Embryonic facial prominence (tissue), 1 donor: ENCODE measurements around the gene OPRM1.

ENCODE experiments used
- DNase-seq: peaks from one replicate; pipeline ENCODE4 v3.0.0-alpha.2; 2016; ENCODE audit errors: extremely low spot score

OPRM1 gene

DNA sequence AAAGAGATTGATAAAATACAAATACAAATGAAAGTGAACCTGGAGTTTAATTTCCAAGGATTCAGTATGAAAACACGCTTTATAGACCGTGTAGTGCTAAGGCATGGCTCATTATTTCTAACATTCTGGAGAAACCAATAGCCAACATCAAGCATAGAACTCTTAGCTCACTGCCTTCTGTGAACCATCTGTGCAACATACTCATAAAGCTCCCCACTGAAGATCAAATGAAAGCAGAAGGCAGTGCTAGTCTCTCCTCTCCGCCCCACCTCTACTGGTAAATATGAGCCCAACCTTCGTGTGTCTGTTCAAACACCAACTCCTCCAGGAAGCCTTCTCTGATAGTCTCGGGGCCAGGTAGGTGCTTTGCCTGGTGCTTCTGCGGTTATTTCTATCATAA lies 163.9 kb downstream of the OPRM1 start:
- DNase-seq, result no peak

DNA sequence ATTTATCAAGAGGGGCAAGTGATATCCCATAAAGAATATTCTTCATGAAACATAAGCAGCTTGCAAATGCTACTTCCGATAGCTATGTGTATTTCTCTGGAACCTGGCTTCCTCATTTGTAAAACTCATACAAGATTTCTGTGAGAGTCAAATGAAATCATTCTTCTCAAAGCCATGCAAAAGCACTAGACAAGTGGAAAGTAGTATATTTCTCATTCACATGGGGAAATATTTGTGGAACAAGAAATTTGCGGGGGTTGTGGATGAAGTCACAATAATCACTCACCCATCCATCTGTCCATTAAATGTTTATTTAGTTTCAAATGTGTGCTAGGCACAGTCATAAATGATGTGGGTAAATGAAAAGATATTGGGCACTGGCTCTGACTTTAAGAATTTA lies 167.1 kb downstream of the OPRM1 start:
- DNase-seq, result no peak

DNA sequence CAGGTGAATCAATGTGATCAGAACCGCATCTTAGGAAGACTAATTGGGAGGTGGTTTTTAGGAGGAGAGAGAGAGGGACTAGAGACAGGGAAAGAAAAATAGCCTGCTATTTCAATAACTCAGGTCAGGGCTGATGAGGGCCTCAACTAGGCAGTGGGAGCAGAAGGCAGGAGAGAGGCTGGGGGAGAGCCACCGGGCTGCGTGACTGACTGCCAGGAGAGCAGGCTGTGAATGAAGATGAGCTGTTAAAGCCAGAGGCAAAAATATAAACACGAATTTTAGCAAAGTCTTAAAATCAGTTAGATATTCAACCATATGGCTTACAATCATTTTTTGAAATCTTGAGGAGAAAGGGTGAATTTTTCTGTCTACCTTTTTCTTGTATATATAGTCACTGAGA lies 168.0 kb downstream of the OPRM1 start:
- DNase-seq, result no peak

DNA sequence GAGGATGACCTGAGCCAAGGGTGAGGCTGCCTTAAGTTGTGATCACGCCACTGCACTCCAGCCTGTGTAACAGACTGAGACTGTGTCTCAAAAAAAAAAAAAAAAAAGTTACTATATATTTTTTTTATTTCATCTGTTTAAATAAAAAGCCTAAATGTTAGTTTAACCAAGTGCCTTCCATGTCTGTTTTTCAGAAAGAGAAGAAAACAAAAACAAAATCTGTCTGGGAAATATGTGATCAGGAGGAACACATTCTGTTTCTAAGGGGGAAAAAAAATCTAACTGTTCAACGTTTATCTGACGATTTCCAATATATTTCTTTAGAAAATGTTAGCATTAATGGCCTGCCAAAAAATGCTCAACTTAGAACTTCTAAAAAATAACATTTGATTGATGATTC lies 170.5 kb downstream of the OPRM1 start:
- DNase-seq, result no peak

DNA sequence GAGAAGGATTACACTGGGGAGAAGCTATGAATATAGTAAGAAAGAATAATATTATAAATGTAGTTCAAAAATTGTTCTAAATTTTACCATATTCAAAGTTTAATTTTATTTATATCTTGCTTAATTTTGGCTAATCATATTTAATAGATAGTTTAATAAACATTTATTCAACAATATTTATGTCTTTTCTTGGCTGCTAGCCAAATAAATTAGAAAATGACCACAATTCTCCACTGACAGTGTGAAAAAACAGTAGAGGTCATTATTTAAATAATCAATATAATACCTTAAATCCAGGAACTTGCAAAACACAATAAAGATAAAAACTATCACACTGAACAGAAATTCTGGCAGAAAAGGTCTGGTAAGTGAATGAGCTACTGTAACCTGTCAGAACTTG lies 171.6 kb downstream of the OPRM1 start:
- DNase-seq, result no peak

DNA sequence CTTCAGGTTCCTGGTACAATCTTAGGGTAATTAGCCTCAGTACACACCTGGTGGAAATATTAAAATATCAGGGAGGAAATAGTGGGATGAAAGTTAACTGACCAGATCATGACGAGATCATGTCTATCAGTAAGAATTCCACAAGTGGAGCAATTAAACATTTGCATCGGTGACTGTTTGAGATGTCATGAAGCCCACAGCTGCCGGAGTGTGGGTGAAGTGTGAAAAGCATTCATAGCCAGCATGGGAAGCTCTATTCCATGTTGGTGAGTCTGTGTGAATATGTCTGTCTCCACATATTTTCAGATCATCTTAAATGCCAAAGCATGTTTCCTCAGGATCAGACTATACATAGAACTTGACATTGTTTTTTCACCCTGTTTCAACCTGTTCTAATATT lies 174.7 kb downstream of the OPRM1 start:
- no peak for DNase-seq

DNA sequence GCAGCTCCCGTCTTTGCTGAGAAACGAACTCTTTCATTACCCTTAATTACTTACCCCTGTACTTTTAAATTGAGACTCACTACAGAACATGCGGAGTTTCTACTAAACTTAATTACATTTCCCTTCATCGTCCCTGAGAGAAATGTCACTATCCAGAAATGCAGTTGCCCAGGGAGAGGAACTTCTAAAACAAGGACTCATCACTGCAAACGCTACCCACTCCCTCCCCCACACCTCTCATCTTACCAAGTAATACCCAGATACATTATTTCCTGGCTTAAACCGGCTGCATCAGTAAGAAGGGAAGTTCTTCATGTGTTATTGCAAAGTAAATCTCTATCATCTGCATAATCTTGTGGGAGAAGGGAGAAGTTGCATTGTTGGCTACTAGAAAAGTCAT lies 179.3 kb downstream of the OPRM1 start:
- DNase-seq, result no peak

DNA sequence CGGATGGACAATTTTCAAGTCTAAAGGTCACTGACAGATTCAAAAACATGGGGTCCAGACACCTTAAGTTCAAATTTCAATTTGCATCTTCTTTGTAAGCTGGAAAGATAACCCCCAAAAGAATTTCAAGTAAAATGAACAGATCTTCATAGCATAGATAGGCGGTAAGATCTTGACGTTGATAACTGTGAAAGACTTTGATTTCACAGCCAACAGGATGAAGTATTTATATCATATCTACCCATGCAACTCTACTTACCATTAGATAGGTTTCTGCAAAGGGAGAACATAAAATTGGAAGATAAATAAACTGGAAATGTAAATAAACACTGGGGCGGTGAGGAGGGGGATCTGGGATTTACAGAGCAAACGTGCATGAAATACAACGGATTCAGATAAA lies 179.7 kb downstream of the OPRM1 start:
- no peak for DNase-seq

DNA sequence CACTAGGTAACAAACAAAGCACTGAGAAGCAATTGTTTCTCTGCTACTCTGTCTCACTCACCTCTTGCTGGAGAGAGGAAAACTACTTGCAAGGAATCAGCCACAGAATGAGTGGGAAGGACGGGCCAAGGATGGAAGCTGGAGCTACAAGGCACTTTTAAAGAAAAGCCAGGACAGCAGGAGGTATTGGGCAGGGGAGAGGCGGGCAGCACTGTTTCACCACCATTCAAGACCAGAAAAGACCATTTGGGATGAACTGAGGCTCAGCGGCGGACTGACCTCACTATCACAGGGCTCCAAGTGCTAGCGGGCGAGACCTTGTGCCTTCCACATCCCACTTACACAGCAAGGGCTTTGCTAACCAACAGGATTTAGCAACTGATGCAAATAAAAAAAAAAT lies 180.2 kb downstream of the OPRM1 start:
- no peak for DNase-seq

DNA sequence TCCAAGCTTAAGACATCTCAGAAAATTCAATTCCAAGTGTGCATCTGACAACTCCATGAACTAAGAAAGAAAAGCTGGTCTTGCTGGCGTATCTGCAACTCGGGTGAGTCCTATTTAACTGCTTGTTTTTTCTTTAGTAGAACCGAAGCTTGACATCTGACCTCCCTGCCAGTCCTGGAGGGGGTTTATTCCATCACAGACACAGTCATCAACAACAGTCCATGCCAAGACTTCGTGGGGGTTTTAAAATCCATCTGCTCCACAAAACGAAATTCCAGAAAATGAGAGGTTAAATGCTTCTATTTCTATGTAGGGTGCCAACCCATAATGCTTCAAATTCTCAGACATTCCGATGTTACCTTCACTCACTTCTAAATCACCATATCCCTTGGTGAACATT lies 183.7 kb downstream of the OPRM1 start:
- no peak for DNase-seq

DNA sequence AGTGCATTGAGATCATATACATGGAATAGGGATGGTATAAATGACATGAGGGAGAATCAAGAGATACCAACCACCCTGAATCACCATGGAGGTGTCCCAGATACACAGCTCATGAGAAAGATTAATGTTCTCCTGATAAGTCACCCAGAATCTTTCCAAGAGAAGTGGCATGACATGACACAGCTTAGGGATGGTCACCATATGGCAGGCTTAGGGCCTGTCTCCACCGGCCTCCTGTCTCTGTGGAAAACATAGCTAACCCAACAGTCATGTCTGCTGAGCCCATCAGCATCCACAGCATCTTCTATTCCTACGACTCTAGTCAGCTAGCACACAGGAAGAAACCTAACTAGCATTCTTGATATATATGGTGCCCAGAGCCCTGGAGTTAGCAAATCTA lies 184.3 kb downstream of the OPRM1 start:
- no peak for DNase-seq

DNA sequence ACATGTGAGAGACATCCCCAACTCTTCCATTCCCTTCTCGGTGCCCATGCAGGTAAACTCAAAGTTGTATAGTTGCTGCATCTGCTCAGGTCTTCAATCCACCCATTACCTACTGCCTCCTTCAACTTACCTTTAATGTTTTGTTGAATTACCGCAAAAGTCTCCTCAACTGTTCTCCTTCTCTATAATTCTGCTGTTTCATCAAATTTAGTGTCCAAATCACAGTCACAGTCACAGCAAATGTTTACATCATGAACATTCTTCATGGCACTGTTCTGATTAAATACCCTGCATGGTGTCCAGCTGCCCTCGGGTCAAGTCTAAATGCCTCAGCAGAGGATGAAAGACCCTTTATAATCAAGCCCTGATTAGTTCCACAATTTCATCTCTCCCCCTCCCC lies 187.4 kb downstream of the OPRM1 start:
- no peak for DNase-seq

DNA sequence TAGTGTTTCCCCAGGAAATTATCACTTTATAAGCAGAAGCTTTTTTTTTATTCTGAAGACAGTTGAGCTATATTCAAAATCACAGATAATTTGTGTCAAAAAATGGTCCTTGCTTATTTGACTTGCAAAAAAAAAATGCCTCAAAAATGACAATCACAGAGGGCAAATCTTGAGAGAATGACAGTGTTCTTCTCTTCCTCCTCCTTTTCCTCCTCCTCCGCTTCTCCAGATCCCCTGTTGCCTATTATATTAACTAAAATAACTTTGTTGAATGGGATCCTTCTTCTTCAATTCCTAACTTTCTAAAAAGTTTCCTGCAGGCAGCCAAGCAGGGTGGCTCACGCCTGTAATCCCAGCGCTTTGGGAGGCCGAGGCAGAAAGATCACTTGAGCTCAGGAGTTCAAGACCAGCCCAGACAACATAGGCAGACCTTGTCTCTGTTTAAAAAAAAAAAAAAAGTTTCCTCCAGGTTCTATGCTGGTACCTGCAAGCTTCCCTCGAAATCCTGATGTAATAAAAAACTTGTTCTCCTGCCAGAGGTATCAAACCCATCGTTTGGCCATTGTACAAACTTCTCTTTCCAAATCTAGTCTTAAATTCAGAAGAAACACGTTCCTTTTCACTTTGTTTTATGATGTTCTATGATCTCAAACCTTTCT lies 189.0 kb downstream of the OPRM1 start:
- DNase-seq, result no peak

DNA sequence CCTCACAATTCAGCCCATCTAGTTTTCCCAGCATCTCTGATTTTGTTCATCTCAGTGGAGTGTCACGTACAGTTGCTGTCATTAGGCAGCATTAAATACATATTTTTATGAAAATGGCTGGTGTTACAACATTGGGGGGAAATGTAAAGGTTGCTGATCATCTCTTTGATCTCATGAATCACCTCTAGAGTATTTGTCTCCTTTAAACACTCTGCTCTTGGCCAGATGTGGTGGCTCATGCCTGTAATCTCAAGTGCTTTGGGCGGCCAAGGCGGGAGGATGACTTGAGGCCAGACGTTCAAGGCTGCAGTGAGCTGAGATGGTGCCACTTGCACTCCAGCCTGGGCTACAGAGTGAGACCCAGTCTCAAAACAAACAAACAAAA lies 189.5 kb downstream of the OPRM1 start:
- no peak for DNase-seq

DNA sequence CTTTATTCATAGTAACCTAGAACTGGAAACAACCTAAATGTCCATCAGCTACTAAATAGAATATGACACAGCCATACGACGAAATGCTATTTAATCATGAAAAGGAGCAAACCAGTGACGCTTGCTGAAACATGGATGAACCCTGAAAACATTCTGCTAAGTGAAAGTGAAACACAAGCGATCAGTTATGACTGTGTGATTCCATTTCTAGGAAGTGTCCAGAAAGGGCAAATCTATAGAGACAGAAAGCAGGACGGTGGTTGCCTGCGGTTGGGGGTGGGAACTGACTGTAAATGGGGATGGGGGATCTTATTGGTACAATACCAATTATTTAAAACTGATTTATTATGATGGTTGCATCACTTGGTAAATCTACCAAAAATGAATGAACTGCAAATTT lies 190.7 kb downstream of the OPRM1 start:
- no peak for DNase-seq

DNA sequence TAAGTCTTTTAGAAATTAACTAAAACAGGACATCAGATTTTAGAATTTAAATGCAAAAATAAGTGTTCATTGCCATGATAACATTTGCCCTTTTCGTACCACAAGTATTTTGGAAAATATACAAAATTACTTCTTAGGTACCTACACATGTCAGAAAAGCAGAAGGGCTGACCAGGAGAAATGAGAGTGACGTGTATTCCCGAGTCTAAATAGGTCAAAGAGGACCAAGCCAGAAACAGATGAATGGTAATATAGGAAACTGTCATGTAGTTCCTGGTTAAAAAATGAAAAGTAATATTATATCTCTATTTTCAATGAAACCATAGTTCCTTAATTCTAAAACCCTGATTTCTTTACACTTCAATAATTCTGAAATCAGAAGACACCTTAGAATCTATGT lies 191.4 kb downstream of the OPRM1 start:
- no peak for DNase-seq

DNA sequence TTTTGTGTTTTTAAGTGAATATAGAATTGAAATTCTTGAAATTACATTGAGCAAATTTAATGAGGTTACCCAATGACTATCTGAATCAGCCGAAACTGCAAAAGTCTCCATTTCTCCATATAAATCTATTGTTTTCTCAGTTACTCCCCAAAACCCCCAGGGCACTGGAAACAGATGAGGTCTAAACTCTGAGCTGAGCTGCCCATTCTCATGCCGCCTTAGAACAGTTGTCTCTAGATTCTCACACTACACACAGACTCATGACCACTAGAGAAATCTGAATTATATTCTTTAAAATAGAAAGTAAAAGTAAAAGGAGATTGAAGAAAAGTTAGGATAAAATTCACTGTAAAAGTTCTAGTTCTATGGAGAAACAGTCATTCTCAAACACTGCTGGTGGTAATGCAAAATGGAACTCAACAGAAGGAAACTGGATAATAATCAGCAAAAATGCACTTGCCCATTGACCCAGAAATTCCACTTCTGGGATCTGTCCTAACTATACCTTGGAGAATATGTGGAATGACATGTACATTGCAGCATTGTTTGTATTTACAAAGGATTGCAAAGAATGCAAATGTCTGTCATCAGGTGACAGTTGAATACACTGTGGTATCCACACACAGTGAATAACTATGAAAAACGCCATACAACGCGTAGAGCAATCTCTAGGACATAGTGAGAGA lies 192.0 kb downstream of the OPRM1 start:
- DNase-seq, result no peak

DNA sequence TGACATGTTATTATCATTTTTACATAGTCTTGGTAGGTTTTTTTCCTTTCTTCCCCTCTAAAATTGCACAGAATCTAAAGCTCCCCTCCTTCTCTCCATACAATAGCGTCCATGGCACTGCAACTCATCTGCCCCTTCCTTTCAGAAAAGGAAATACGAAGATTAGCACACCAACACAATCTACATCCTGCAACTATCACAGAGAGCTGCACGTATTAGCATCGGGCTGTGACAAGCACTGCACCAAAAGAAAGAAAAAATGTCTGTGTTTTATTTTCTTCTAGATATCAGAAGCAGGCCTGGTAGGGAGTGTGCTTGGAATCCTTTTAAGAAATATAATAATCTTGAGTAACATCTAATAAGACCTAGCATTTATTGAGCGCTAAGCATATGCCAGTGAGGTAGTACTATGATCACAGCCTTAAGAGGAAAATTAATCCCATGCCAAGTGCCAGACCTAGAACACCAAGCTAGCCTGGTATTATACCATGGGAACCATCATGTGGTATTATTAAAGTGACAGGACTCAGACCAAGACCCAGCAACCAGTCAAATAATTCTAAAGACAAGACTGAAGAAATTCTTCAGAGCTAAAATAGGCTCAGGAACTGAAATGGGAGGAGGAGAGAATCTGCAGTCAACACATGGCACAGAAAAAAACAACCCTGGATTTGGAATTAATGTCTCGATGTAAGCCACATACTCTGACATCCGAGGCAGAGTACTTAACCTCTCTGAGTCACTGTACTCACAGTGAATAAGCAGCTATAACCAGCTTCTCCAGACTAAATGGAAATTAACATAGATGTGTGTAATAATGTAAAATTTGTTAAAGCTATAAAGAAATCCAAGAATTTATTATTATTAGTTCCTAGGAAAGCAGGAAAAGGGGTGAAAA lies 193.2 kb downstream of the OPRM1 start:
- DNase-seq, result no peak

DNA sequence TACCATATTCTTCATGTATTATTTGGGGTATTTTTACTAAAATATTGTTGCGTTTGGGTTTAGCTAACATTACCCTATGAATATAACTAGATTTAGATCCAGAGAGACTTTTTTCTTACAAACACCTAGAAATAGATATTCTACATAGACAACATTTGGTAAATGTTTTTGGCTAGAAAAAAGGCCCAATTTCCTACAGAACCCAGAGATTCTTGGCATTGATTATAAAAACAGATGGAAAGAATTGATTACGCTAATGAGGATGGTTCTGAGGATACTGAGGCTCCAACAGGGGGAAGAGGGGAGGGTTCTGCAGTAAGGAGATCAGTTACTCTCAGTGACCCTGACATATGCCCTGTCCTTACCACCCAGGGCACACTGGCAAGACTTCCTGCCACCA lies 194.3 kb downstream of the OPRM1 start:
- DNase-seq, result no peak

DNA sequence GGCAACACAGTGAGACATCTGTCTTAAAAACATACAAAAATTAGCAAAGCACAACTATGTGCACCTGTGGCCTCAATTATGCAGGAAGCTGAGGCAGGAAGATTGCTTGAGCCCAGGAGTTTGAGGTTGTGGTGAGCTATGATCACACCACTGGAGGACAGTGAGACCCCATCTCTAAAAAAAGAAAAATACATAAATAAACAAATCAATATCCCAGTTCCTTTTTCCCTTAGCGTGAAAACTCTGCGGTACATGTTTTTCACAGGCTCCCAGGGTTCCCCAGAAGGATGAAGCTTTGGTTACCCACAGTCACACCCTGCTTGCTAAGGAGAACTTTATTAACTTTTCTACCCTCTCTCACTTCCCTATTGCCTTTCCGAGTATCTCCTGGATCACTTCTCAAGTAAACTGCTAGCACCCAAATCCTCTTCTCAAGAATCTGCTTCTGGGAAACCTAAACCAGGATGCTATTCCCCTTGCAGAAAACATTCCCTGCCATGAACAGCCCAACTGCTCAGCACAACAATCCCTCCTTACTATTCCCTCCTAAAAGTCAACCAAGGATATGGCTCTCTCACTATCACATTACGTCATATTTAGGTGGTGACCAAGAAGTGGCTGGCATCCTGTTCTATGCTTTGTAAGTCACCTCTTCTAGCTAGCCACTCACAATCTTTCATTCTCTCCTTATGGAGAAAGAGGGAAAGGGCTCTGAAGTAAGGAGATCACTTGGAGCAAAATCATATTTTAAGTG lies 195.2 kb downstream of the OPRM1 start:
- no peak for DNase-seq

DNA sequence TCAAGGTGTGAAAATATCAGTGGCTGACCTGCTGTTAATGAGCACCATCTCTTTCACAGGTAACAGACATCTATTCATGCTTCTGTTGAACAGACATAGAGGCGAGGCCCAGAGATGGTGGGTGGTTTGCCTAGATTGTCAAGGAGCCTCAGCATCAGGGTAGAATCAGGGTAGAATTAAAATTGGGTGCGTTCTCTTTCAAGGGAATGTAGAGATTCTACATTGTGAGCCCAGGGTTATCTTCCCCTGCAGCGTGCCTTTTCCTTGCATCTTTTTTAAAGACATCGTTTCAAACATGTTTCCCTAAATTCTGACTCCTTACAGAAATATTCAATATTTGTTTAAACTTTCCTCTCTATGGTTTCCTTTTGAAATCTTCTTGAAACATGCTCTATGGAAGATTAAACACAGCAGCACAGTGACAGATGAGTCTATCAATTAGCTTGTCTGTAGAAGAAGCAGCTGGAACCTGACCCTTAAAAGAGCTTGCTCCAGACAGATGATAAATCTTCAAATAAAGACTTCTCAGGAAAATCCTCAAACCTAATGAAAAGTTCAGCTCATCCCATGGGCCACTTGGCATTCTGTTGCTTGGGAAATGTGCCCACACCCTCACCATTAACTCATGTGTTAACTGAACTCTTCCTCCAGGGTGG lies 197.7 kb downstream of the OPRM1 start:
- DNase-seq, result no peak

DNA sequence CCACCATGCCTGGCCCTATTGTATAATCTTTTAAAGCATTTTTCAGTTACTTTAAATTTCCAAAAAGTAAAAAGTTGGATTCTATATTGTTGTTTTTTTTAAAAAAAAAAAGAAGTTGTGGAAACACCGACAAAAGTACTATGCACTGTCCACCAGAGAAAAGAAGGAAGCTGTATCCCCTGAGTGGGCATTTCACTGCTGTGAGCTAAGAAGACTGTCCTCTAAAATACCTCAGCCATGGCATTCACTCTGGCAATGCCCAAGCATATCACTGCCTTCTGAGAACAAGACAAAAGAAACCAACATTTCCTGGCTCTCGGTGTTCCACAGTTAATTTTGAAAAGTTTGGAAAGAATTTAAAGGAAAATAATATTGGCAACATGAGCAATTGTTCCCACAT lies 199.8 kb downstream of the OPRM1 start:
- DNase-seq, result no peak
